NCI-H187 treated with DMSO at 0.1 percent for 48 hours (cell line): ENCODE data around the gene COL9A1.
"Not testable (repeated sequence)": the region's sequence is repeated elsewhere in the genome, so short reads cannot be mapped to it uniquely, and the experiment has no call there.

ENCODE experiments used
- DNase-seq: peaks from one replicate; lab custom pipeline; 2025; lab: John Stamatoyannopoulos, UW

The COL9A1 gene

GRCh38 chr6:70303034-70303525 lies at the start of gene COL9A1:
COL9A1 (minus strand) TSS chr6:70303084; CDS start chr6:70302924, 160 bp downstream.
- DNase-seq: no peak

- no peak for DNase-seq
Observed at GRCh38 chr6:70351461-70351860, 48.6 kb upstream of the COL9A1 start.

DNA sequence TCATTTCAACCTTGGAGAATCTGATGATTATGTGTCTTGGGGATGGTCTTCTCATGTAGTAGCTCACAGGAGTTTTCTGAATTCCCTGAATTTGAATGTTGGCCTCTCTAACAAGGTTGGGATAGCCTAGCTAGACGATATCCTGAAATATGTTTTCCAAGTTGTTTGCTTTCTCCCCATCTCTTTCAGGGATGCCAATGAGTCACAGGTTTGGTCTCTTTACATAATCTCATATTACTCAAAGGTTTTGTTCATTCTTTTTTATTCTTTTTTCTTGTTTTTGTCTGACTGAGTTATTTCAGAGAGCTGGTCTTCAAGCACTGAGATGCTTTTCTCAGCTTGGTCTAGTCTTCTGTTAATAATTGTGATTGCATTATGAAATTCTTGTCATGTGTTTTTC lies 42.7 kb upstream of the COL9A1 start:
- no peak for DNase-seq

DNA sequence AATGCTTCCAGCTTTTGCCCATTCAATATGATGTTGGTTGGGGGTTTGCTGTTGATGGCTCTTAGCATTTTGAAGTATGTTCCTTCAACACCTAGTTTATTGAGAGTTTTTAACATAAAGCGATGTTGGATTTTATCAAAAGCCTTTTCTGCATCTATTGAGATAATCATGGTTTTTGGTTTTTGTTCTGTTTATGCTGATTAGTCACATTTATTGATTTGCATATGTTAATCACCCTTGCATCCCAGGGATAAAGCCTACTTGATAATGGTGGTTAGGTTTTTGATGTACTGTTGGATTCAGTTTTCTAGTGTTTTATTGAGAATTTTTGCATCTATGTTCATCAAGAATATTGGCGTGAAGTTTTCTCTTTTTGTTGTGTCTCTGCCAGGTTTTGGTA lies 40.4 kb upstream of the COL9A1 start:
- no peak for DNase-seq

- not testable (repeated sequence) for DNase-seq
Observed at GRCh38 chr6:70339810-70340209, 36.9 kb upstream of the COL9A1 start.

- no peak for DNase-seq
Observed at GRCh38 chr6:70338775-70339174, 35.9 kb upstream of the COL9A1 start.

DNA sequence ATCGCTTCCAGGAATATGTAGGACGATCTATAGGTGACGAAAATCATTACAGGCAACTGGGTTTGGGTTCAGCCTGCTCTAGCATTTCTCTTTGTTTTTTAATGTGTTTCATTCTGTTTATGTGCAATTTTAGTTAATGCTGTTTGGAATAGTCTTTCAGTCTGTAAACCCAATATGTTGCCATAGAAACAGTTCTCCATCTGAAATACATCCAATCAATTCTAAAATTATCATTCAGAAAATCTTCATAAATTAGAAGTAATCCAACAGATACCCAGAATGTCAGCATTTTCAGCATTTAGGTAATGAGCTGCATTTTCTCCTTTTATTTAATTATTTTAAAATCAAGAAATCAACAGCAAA lies 34.8 kb upstream of the COL9A1 start:
- no peak for DNase-seq

GRCh38 chr6:70336996-70337742 lies 34.3 kb upstream of the COL9A1 start:
- no peak for DNase-seq

DNA sequence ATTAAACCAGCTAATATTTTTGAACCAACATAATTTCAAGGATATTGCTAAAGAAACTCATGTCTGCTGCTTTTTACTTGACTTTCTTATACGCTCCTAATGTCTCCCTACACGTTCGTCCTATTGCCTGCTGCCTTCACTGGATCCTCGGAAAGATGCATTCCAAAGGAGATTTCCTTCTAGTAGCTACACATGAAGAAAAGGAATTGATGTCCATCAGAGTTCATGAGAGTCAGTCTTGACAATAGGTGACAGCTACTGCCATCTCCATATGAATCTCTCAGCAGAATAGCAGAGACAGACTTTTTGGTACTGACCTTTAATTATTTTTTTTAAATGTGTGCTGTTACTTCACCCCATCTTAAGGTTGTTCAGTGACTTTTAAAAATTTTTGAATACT lies 24.2 kb upstream of the COL9A1 start:
- DNase-seq: no peak

DNA sequence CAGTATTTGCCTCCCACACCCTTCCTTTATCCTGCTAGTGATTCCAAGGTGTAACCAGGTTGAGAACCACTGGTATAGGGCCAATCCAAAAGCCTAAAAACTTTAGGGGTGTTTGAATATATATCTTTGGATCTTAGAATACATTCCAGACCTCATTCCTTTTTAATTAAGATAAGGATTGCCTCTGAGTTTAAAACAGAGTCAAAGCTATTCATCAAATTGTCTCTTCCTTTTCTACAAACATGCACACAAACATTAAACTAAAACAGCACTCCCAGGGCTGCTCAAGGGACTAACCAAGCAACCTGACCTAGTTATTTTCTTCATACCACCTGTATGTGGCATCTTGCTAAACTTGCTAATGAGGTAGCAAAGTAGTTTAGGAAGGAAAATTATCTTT lies 22.1 kb upstream of the COL9A1 start:
- no peak for DNase-seq

GRCh38 chr6:70317799-70318198 lies 14.9 kb upstream of the COL9A1 start:
- not testable (repeated sequence) for DNase-seq

DNA sequence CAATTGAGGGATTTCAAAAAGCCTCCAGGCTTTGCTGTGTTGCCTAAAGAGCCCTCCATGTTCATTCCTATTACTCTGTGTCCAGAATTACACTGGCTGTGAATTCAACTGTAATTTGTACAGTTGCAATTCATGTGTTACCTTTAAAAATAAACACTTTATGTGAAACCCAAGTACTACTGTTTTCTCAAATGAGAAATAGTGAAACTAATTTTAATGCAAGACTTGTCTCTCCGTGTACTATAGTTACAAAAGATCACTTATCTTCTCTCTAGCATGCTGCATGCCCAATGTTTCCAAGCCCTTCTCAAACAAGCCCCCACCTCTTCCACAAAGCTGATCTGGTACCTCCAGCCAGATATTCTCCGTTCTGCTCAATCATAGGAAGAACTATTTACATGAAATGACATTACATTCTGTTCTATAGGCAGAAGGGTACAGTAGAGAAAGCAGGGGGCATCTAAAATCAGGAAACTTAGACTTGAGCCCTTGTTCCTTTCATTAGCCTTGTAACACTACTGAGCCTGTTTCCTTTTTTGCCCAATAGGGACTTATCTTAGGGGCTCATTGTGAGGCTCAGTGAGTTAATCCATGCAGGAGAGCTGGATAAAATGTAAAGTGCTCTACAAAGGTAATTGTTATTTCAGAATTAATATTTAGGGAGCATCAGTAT lies 12.3 kb upstream of the COL9A1 start:
- DNase-seq: no peak

DNA sequence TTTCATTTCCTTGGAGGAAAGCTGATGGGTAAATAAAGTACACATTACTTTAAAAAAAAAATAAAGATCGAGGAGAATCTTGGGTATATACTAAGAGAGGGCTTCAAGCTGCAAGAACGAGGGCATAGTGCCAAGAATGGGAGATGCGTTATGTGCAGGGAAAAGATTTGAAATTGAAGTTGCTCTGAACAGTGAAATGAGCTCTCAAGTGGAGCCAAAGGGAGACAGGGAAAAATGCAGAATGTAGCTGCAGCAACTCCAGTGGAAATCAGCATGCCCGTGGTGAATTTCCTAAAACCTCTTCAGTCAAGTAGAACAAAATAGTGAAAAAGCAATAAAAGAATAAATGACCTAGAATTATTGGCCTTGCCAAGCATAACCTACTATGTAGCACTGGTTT lies 11.4 kb upstream of the COL9A1 start:
- DNase-seq: no peak

- no peak for DNase-seq
Observed at GRCh38 chr6:70312165-70312745, 9.4 kb upstream of the COL9A1 start.

GRCh38 chr6:70310063-70310694 lies 7.3 kb upstream of the COL9A1 start:
- no peak for DNase-seq

DNA sequence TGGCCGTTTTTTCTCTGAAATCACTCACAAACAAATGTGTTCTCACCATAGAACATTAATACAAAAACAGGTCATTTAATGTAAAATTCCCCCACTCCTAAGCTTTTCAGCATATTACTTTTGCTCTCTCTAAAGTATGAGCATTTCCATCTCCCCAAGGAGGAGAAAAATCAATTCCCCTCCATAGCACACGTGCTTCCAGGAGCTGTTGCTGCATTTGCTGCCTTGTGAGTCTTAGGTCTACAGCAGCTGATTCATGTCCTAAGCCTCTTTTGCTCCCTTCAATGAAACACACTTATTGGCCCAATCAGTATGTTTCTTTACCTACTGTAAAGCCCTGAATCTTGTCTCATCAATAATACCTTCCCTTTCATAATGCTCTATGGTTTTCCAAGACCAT lies 6.4 kb upstream of the COL9A1 start:
- DNase-seq: no peak

- not testable (repeated sequence) for DNase-seq
Observed at GRCh38 chr6:70308142-70308541, 5.3 kb upstream of the COL9A1 start.

DNA sequence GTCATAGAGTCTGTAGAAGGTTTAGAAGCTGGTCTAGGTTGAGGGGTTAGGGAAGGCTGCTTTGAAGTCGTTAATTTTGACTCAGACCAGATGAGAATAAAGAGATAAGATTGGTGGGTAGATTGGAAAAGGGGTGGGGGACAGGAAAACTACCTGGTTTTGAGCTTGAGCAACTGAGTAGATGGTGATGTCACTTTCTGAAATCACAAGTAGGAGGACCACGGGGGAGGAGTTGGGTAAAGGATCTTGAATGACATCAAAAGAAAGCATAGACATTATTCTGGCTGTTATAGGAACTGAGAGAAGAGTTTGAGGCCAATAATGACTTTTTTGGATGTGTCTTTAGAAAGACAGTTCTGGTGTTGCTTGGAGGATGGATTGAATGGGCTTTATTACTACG lies 4.1 kb upstream of the COL9A1 start:
- no peak for DNase-seq

DNA sequence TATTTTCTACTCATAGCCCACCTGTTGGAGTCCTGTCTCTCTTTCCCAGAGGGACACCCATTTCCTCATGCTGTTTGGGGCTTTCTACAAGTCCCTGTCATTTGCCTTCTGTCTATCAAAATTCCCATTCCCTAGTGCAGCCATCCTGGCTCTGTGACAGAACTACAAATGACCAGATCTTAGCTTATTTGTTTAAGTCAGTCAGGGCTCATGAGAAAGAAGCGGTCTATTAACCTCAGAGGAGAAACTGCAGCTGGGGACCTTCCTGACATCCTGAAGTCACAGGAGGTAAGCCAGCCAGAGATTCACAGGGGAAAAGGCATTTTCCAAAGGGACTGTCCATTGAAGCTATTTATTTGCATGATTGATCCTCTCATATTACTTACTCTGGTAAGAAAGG lies 1.7 kb upstream of the COL9A1 start:
- DNase-seq: no peak

- no peak for DNase-seq
Observed at GRCh38 chr6:70299456-70299855, 3.4 kb downstream of the COL9A1 start.

GRCh38 chr6:70298068-70298467 lies 4.8 kb downstream of the COL9A1 start:
- DNase-seq: no peak

DNA sequence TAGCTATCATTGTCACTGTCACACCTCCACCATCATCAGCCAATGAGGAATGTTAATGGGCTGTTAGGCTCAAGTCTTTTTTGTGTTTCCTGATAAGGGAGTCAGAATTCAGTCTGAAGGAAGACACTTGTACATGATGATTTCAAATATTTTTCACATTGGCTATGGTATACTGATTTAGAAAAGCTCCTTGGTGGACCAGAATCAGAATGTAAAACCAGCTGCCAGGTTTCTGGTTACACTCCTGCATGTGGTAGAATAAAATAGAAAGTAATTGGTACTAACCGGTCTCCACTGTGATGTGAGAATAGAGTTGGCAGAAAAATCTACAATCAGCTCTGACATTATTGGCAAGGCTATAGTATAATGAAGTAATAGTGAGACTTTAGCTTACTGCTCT lies 10.7 kb downstream of the COL9A1 start:
- no peak for DNase-seq

DNA sequence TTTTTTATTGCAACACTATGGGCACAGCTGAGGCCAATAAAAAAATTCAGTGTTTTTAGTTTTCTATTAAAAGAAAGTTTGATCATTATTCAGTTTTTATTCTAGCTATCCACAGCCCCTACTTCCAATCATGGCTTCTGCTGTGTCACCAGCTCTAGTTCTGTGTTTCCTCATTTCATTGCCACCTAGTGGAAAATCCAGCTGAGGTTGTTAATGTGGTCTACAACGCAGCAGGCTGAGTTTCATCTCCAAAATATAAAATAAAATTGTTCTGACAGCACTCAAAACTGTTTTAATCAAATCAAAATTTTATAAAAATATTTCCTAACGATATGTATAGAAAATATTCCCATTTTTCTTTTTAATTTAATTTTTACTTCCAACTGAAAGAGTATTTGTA lies 13.6 kb downstream of the COL9A1 start:
- no peak for DNase-seq
